ENCODE results near the gene DAB1.

Gene DAB1

GRCh38 chr1:57336793-57337192 lies 87.1 kb downstream of the DAB1 start:
- Histone ChIP-seq H3K4me3 (replicated peaks; ENCODE audit: insufficient read depth, low read length) (no peak overlapping the region), H3K27ac (replicated peaks) (no peak overlapping the region), H3K27me3 (ENCODE audit: insufficient read depth, poor library complexity, severe bottlenecking) (no peaks in the 10 kb centered on the region)
- TF ChIP-seq GABPA (IDR thresholded peaks at IDR 0.05; ENCODE audit: low read depth) (no peak), POLR2AphosphoS5 (IDR thresholded peaks at IDR 0.05; ENCODE audit: low read depth) (no peak), SPI1 (IDR thresholded peaks at IDR 0.05; ENCODE audit: borderline replicate concordance, low read depth) (no peak), CTCF (IDR thresholded peaks at IDR 0.05; ENCODE audit: insufficient read depth, low read length) (no peak)
- TF ChIP-seq, protein P1, sequence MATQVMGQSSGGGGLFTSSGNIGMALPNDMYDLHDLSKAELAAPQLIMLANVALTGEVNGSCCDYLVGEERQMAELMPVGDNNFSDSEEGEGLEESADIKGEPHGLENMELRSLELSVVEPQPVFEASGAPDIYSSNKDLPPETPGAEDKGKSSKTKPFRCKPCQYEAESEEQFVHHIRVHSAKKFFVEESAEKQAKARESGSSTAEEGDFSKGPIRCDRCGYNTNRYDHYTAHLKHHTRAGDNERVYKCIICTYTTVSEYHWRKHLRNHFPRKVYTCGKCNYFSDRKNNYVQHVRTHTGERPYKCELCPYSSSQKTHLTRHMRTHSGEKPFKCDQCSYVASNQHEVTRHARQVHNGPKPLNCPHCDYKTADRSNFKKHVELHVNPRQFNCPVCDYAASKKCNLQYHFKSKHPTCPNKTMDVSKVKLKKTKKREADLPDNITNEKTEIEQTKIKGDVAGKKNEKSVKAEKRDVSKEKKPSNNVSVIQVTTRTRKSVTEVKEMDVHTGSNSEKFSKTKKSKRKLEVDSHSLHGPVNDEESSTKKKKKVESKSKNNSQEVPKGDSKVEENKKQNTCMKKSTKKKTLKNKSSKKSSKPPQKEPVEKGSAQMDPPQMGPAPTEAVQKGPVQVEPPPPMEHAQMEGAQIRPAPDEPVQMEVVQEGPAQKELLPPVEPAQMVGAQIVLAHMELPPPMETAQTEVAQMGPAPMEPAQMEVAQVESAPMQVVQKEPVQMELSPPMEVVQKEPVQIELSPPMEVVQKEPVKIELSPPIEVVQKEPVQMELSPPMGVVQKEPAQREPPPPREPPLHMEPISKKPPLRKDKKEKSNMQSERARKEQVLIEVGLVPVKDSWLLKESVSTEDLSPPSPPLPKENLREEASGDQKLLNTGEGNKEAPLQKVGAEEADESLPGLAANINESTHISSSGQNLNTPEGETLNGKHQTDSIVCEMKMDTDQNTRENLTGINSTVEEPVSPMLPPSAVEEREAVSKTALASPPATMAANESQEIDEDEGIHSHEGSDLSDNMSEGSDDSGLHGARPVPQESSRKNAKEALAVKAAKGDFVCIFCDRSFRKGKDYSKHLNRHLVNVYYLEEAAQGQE (IDR thresholded peaks at IDR 0.05; ENCODE audit: insufficient replicate concordance, low read depth) = no peak
- DNase-seq (ENCODE audit: low read depth in 1 of 2, low spot score in 1 of 2) = no peak

DNA sequence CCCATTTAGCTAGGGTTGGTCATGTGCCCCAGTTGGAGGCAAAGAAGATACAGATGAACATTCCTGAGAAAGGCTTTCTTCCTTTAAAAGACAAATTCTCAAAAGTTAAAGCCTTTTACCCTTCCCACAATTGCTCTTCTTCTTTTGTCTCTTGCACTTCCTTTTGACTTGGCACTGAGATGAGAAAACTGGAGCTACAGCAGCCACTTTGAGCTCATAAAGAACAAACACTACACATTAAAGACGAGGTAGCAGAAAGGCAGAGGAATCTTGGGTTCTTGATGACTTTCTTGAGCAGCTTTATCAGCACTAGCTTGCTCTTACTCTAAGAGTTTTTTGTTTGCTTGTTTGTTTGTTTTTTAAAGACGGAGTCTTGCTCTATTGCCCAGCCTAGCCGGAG lies 92.2 kb downstream of the DAB1 start:
- no peak for DNase-seq (ENCODE audit: low read depth in 1 of 2, low spot score in 1 of 2)
- no peak overlapping the region for H3K4me3 ChIP-seq (replicated peaks; ENCODE audit: insufficient read depth, low read length)
- no peaks in the 10 kb centered on the region for H3K27me3 ChIP-seq (ENCODE audit: insufficient read depth, poor library complexity, severe bottlenecking)
- TF ChIP-seq, protein P1 (IDR thresholded peaks at IDR 0.05; ENCODE audit: insufficient replicate concordance, low read depth) = no peak
- TF ChIP-seq GABPA (IDR thresholded peaks at IDR 0.05; ENCODE audit: low read depth) (no peak), CTCF (IDR thresholded peaks at IDR 0.05; ENCODE audit: insufficient read depth, low read length) (no peak), SPI1 (IDR thresholded peaks at IDR 0.05; ENCODE audit: borderline replicate concordance, low read depth) (no peak), POLR2AphosphoS5 (IDR thresholded peaks at IDR 0.05; ENCODE audit: low read depth) (no peak)
- H3K27ac ChIP-seq (replicated peaks) = no peak overlapping the region

DNA sequence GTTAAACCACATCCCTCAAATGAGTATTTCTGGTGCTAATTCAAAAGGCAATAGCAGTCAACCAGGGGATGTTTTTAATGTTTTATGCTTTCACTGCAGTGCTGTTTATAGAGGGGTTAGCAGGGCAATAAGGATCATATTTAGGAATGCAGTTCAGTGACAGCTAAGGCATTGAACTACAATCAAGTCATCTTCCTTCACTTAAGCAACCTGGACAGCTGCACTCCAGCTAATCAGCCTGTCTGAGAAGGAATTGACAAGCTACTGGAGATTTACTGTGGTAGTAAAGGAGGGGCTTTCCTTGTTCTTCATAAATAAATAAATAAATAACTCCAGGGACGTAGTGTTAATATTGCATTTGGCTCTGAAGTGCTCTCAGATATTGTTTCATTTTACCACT lies 93.9 kb downstream of the DAB1 start:
- DNase-seq (ENCODE audit: low read depth in 1 of 2, low spot score in 1 of 2) = no peak
- Histone ChIP-seq H3K27ac (replicated peaks) (no peak overlapping the region), H3K4me3 (replicated peaks; ENCODE audit: insufficient read depth, low read length) (no peak overlapping the region), H3K27me3 (ENCODE audit: insufficient read depth, poor library complexity, severe bottlenecking) (no peaks in the 10 kb centered on the region)
- TF ChIP-seq GABPA (IDR thresholded peaks at IDR 0.05; ENCODE audit: low read depth) = no peak
- TF ChIP-seq, protein P1 (IDR thresholded peaks at IDR 0.05; ENCODE audit: insufficient replicate concordance, low read depth) = no peak
- TF ChIP-seq CTCF (IDR thresholded peaks at IDR 0.05; ENCODE audit: insufficient read depth, low read length) = no peak
- no peak for TF ChIP-seq POLR2AphosphoS5 (IDR thresholded peaks at IDR 0.05; ENCODE audit: low read depth)
- TF ChIP-seq SPI1 (IDR thresholded peaks at IDR 0.05; ENCODE audit: borderline replicate concordance, low read depth) = no peak

All from HL-60 (cell line).